ENCODE results near the gene OR4D11.
"Not testable (repeated sequence)": the region's sequence is repeated elsewhere in the genome, so short reads cannot be mapped to it uniquely, and the experiment has no call there.

The OR4D11 gene

DNA sequence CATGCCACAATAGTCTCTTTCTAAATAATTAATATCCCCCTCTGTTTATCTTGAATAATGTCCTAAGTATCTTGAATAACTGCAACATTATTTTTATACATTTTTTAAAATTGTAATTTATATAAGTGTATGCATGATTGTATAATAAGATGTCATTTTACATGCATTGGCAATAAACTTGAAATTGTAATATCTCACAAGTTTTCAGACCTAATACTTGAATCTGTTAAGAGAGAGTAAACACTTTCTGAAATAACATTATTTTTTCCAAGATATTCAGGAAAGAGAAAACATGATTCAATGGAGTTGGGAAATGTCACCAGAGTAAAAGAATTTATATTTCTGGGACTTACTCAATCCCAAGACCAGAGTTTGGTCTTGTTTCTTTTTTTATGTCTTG is at the start of gene OR4D11:
OR4D11 (plus strand) TSS at position 301 of the 400 bp plus-strand sequence; CDS start at position 301, 0 bp downstream.
- DNase-seq (ENCODE audit: low spot score) = no peak

GRCh38 chr11:59456661-59457060 is 46.7 kb upstream of the OR4D11 start, which contains the start of gene OR4D6:
OR4D6 (plus strand) TSS chr11:59456961; CDS start chr11:59456961, 0 bp downstream.
- DNase-seq (ENCODE audit: low spot score) = no peak

- DNase-seq (ENCODE audit: low spot score) = no peak
Observed at GRCh38 chr11:59459916-59460315, 43.5 kb upstream of the OR4D11 start.

DNA sequence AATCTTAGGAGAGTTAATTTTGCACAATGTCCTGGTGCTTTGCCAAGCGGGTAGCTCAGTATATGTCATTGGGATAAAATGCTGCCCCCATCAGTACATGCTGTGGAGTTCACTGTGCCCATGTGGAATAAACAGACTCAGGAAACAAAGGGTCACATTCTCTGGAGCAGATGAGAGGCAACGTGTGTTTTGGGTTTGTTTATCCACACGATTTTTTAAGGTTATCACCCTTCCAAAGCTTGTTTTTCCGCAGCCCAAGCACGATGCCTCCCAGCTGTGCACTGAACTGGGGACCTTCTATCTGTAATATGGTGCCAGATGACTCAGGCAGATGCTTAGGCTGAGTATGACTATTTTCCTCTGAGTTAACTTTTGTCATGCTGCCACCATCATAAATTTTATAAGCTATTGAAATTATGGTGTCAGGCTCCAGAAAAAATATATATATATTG is 40.2 kb upstream of the OR4D11 start:
- no peak for DNase-seq (ENCODE audit: low spot score)

DNA sequence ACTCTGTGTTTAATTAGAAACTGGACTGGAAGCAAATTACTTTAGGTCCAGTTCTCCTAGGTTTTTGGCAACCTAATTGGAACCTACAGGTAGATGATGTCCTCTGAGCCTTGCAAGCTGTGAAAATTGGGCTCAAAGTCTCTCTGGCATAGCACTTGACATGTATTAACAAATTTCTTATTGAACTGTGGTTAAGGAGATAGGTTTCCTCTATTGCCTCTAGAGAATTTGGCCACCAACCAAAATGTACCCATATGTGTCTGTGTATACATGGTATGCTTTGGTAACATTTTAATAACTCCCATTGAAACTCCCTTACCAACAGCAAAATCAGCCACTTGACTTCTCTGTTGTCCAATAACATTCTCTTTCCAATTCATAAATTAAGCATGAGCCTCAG is 30.4 kb upstream of the OR4D11 start, which contains the start of gene OR4D10:
OR4D10 (plus strand) TSS at position 301 of the 400 bp plus-strand sequence. CDS start 4,115 bp downstream, outside the sequence.
- no peak for DNase-seq (ENCODE audit: low spot score)

GRCh38 chr11:59475176-59475575 is 28.2 kb upstream of the OR4D11 start:
- no peak for DNase-seq (ENCODE audit: low spot score)

DNA sequence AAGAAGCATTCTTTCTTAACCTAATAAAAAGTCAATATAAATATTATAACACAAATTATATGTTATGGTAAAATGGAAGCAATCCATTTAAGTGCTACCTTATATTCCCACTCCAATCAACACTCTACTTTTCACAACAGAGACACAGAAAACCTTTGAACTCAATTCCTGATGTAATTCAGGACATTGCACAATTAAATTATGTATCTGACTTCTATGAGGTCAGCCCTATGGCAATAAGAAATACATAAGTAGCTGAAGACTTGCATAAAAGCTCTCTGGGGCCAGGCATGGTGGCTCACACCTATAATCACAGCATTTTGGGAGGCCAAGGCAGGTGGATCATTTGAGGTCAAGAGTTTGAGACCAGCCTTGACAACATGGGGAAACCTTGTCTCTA is 23.5 kb upstream of the OR4D11 start:
- DNase-seq (ENCODE audit: low spot score) = no peak

- DNase-seq (ENCODE audit: low spot score) = no peak
Observed at GRCh38 chr11:59480359-59480758, 23.0 kb upstream of the OR4D11 start.

GRCh38 chr11:59501931-59502330 is 1.4 kb upstream of the OR4D11 start:
- DNase-seq (ENCODE audit: low spot score) = no peak

DNA sequence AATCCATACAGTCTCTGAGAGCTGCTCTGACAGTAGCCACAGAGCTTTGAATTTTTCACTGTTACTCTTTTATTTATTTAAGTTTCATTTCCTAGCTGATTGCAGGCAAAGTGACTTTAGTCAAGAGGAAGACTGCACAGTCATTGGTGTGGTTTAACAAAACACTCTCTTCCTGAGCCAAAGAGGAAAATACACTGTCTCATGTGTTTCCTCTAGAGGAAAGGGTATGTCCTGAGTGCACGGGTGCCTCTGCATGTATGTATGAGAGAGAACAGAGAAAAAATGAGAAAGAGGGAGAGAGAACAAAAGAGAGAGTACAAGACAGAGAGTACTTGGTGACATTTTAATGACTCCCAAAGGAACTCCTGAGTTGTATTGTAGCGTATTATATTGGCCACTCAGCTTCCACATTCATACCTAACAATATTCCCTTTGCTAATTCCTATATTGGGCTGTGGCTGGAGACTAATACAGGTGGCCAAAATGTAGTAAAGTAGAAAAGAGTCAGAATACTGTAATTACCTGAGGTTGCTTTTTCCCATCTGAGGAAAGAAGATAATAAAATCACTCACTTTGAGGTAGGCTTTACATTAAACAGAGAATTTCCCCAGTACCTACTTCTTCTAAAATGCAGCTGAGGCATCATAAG is 7.7 kb downstream of the OR4D11 start, which contains the start of gene OR4D9:
OR4D9 (plus strand) TSS at position 599 of the 649 bp plus-strand sequence. CDS start 3,374 bp downstream, outside the sequence.
- no peak for DNase-seq (ENCODE audit: low spot score)

DNA sequence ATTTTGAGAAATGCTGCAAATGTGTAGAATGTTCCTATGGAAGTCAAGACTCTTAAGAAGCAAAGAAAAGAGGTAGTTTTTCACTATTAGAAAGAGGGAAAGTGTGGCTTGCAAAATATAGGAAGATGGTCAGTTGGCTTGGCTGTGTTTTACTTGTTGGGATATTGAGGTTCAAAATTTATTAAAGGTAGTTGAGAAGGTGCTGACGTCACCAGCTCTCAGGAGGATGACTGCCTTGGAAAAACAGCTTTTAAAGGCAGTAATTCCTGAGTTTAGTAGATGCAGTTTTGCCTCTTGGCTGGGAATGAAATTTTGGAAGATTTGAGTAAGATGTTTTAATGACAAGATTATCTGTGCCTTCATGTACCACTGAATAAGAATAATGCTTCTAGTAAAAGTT is 8.3 kb downstream of the OR4D11 start:
- DNase-seq (ENCODE audit: low spot score) = no peak

- not testable (repeated sequence) for DNase-seq (ENCODE audit: low spot score)
Observed at GRCh38 chr11:59520139-59520538, 16.8 kb downstream of the OR4D11 start.

- no peak for DNase-seq (ENCODE audit: low spot score)
Observed at GRCh38 chr11:59520741-59521140, 17.4 kb downstream of the OR4D11 start.

DNA sequence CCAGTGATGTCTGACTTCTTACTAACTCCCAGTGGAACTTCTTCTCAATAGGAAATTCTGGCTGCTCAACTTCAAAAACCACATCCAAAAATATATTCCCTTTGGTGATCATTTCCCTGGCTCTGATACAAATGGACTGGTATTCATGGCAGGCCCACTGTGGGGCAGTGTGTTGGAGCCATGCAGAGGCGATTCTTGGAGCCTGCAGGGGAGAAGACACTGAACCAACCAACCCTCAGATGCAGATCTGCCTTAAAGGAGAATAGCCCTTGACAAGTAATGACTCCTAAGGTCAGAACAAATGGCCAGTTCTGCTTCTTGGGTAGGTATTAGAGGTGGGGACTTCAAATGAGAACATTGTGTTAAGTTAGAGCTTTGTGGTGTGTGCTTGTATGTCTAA is 20.2 kb downstream of the OR4D11 start:
- DNase-seq (ENCODE audit: low spot score) = no peak

- DNase-seq (ENCODE audit: low spot score) = no peak
Observed at GRCh38 chr11:59528711-59529110, 25.3 kb downstream of the OR4D11 start.

DNA sequence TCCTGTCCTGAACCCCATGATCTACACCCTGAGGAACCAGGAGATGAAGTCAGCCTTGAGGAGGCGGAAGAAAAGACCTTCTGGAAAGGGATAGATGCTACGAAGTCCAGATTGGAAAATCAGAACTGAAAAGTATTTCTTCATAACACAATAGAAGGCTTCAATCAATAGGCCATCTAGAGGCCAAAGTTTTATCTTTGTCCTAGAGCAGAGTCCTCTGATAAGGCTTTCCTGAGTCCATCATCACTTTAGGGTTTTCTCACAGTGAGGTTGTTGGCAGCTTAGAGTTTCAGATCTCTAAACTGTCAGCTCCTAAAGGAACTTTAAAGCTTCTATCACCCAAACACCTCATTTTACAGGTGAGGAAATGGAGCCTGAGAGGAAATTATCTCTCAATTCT is 29.2 kb downstream of the OR4D11 start:
- DNase-seq (ENCODE audit: low spot score) = no peak

DNA sequence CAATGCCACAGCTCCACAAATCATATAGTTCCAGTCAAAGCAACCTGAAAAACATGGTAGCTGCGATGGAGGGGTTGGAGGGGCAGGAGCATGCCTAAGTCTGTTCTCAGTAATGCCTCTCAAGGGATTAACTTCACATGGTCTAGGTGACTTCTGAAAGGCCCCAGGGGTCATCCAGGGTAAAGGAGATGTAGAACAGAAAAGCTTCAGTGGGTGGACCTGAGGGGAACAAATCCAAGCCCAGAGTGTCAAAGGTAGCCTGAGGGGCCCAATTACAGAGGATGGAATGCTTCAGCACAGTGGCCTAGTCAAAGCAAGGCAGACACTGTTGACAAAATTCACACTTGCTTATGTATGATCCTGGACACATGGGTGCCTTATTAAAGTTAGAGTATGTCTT is 31.3 kb downstream of the OR4D11 start:
- no peak for DNase-seq (ENCODE audit: low spot score)

- DNase-seq (ENCODE audit: low spot score) = no peak
Observed at GRCh38 chr11:59542142-59542810, 38.9 kb downstream of the OR4D11 start.

DNA sequence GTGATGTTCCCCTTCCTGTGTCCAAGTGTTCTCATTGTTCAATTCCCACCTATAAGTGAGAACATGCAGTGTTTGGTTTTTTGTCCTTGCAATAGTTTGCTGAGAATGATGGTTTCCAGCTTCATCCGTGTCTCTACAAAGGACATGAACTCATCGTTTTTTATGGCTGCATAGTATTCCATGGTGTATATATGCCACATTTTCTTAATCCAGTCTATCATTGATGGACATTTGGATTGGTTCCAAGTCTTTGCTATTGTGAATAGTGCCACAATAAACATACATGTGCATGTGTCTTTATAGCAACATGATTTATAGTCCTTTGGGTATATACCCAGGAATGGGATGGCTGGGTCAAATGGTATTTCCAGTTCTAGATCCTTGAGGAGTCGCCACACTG is 40.3 kb downstream of the OR4D11 start:
- not testable (repeated sequence) for DNase-seq (ENCODE audit: low spot score)

DNA sequence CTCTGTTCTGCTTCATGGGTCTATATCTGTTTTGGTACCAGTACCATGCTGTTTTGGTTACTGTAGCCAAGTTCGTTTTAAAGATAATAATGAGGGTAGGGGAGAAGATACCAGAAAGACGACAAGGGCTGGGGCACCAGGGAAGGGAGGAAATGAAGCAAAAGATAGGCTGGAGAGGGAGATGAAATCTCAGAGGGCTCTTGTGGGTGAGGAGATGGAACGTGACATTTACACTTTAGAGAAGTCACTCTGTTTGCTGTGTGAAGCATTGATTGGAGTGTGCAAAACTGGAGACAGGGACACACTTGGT is 41.4 kb downstream of the OR4D11 start:
- no peak for DNase-seq (ENCODE audit: low spot score)

DNA sequence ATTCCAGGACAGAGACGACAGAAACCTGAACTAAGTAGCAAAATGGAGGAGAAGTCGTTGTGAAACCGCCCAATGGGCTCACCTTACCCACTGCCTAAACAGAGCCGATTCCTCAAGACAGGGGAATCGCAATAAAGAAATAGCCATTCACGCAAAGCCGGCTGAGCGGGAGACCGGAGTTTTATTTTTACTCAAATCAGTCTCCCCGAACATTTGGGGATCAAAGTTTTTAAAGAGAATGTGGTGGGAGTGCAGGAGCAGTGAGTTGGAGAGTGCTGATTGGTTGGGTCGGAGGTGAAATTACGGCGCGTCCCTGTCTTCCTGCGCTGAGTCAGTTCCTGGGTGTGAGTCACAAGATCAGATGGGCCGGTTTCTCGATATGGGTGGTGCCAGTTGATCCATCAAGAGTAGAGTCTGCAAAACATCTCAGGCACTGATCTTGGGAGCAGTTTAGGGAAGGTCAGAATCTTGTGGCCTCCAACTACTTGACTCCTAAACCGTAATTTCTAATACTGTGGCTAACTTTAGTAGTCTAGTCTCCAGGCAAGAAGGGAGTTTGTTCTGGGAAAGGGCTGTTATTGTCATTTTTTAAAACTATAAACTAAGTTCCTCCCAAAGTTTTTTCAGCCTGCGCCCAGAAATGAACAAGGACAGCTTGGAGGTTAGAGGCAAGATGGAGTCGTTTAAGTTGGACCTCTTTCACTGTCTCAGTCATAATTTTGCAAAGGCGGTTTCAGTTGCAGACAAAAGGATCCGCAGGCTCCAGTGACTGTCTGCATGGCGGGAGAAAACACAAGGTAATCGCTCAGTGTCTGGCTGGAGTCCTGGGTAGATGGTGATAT is 42.0 kb downstream of the OR4D11 start:
- no peak for DNase-seq (ENCODE audit: low spot score)

GRCh38 chr11:59547605-59548308 is 44.4 kb downstream of the OR4D11 start:
- DNase-seq (ENCODE audit: low spot score) = not testable (repeated sequence)

Measured in HuH-7 (cell line).